NCI-H146 treated with DMSO at 0.1 percent for 48 hours (cell line): ENCODE results near the gene LMOD1.
"Not testable (repeated sequence)": the region's sequence is repeated elsewhere in the genome, so short reads cannot be mapped to it uniquely, and the experiment has no call there.

ENCODE experiments used
- DNase-seq: peaks from one replicate; lab custom pipeline; 2025; ENCODE audit not compliant: unreplicated experiment; lab: John Stamatoyannopoulos, UW

Gene LMOD1

GRCh38 chr1:201946224-201946908, at the start of gene LMOD1:
Gene LMOD1, minus strand, starts transcription at chr1:201946548. Its CDS starts 208 bp downstream, at chr1:201946340.
- peak; percentile 43 for DNase-seq

- no peak for DNase-seq
These were observed 44.1 kb upstream of the LMOD1 start for GRCh38 chr1:201990427-201990826.

GRCh38 chr1:201989354-201990128, 43.2 kb upstream of the LMOD1 start:
- DNase-seq = no peak

- no peak for DNase-seq
These were observed 42.3 kb upstream of the LMOD1 start for GRCh38 chr1:201988601-201989000.

- DNase-seq = no peak
These were observed 39.0 kb upstream of the LMOD1 start for GRCh38 chr1:201985355-201985754.

GRCh38 chr1:201984446-201984845, 38.1 kb upstream of the LMOD1 start:
- no peak for DNase-seq

GRCh38 chr1:201983380-201983805, 37.0 kb upstream of the LMOD1 start:
- no peak for DNase-seq

- peak; percentile 61 for DNase-seq
These were observed 36.5 kb upstream of the LMOD1 start, which contains the start of gene RNPEP for GRCh38 chr1:201982623-201983379. Gene RNPEP, plus strand, starts transcription at chr1:201982648. Its CDS starts 19 bp downstream, at chr1:201982667.

- peak; percentile 51 for DNase-seq
These were observed 35.8 kb upstream of the LMOD1 start for GRCh38 chr1:201982082-201982622.

- peak; percentile 39 for DNase-seq
These were observed 24.2 kb upstream of the LMOD1 start for GRCh38 chr1:201970334-201971159.

- DNase-seq = no peak
These were observed 22.0 kb upstream of the LMOD1 start for GRCh38 chr1:201968202-201968925.

GRCh38 chr1:201966171-201966570, 19.8 kb upstream of the LMOD1 start:
- DNase-seq = no peak

- DNase-seq = no peak
These were observed 17.9 kb upstream of the LMOD1 start for GRCh38 chr1:201964261-201964660.

GRCh38 chr1:201962382-201962781, 16.0 kb upstream of the LMOD1 start:
- not testable (repeated sequence) for DNase-seq

- DNase-seq = no peak
These were observed 12.0 kb upstream of the LMOD1 start for GRCh38 chr1:201958348-201958747.

GRCh38 chr1:201955729-201956143, 9.4 kb upstream of the LMOD1 start:
- DNase-seq = no peak

GRCh38 chr1:201955009-201955728, 8.8 kb upstream of the LMOD1 start, which contains the start of gene TIMM17A:
Gene TIMM17A, plus strand, starts transcription at chr1:201955503. Its CDS starts 24 bp downstream, at chr1:201955527.
- DNase-seq = peak; percentile 94

- DNase-seq = no peak
These were observed 8.1 kb upstream of the LMOD1 start for GRCh38 chr1:201954263-201955008.
